GM21619 (cell line): ENCODE data around the gene DUS3L.
"Not testable (repeated sequence)": the region's sequence is repeated elsewhere in the genome, so short reads cannot be mapped to it uniquely, and the experiment has no call there.

Source experiments
- ATAC-seq: cut with Tn5 transposase; IDR thresholded peaks from one replicate; pipeline ENCODE4 v1.9.1; 2021; ENCODE audit not compliant: unreplicated experiment

Gene DUS3L

GRCh38 chr19:5775668-5776309 lies 15.2 kb downstream of the DUS3L start:
- ATAC-seq, result no peak

- ATAC-seq, result no peak
Observed at GRCh38 chr19:5774921-5775320, 16.0 kb downstream of the DUS3L start.

GRCh38 chr19:5773276-5773675 lies 17.7 kb downstream of the DUS3L start:
- no peak for ATAC-seq

- no peak for ATAC-seq
Observed at GRCh38 chr19:5772416-5772815, 18.5 kb downstream of the DUS3L start.

GRCh38 chr19:5767949-5768348 lies 23.0 kb downstream of the DUS3L start:
- no peak for ATAC-seq

- ATAC-seq, result no peak
Observed at GRCh38 chr19:5765220-5765619, 25.7 kb downstream of the DUS3L start.

GRCh38 chr19:5762608-5763217 lies 28.2 kb downstream of the DUS3L start:
- no peak for ATAC-seq

GRCh38 chr19:5753743-5754142 lies 37.2 kb downstream of the DUS3L start:
- no peak for ATAC-seq

- no peak for ATAC-seq
Observed at GRCh38 chr19:5751709-5752108, 39.3 kb downstream of the DUS3L start.

- ATAC-seq, result no peak
Observed at GRCh38 chr19:5749505-5749904, 41.5 kb downstream of the DUS3L start.

- not testable (repeated sequence) for ATAC-seq
Observed at GRCh38 chr19:5748920-5749319, 42.0 kb downstream of the DUS3L start.

GRCh38 chr19:5744999-5745398 lies 46.0 kb downstream of the DUS3L start:
- not testable (repeated sequence) for ATAC-seq

- no peak for ATAC-seq
Observed at GRCh38 chr19:5743630-5744029, 47.3 kb downstream of the DUS3L start.

GRCh38 chr19:5742051-5742450 lies 48.9 kb downstream of the DUS3L start:
- no peak for ATAC-seq

GRCh38 chr19:5738423-5738822 lies 52.5 kb downstream of the DUS3L start:
- no peak for ATAC-seq
